GM12874 (cell line): ENCODE measurements around the gene CBLN2.

Experiments used
- TF ChIP-seq, protein P1 (sequence below): IDR thresholded peaks from 2 replicates; pipeline ENCODE4 v1.5.1; 2011; ENCODE audit warnings: low read depth, mild to moderate bottlenecking, control low read depth, low read length, moderate library complexity; ENCODE audit not compliant: insufficient read depth

The CBLN2 gene

DNA sequence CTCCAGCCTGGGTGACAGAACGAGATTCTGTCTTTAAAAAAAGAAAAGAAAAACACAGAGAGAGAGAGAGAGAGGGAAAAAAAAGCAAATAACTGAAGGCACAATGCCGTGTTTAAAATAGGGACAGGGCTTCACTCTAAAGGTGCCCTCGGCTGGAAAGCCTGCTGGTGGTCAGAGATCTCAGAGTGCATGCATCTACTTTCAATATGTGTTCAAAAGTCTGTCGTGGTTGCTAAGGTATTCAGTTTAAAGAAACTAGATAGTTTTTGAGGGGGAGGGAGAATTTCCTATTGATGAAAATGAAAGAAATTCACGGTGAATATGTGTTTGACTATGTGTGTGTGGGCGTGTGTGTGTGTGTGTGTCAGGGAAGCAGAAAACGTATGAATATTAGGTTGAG, 11.0 kb upstream of the CBLN2 start:
- TF ChIP-seq, protein P1, sequence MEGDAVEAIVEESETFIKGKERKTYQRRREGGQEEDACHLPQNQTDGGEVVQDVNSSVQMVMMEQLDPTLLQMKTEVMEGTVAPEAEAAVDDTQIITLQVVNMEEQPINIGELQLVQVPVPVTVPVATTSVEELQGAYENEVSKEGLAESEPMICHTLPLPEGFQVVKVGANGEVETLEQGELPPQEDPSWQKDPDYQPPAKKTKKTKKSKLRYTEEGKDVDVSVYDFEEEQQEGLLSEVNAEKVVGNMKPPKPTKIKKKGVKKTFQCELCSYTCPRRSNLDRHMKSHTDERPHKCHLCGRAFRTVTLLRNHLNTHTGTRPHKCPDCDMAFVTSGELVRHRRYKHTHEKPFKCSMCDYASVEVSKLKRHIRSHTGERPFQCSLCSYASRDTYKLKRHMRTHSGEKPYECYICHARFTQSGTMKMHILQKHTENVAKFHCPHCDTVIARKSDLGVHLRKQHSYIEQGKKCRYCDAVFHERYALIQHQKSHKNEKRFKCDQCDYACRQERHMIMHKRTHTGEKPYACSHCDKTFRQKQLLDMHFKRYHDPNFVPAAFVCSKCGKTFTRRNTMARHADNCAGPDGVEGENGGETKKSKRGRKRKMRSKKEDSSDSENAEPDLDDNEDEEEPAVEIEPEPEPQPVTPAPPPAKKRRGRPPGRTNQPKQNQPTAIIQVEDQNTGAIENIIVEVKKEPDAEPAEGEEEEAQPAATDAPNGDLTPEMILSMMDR, result no peak

DNA sequence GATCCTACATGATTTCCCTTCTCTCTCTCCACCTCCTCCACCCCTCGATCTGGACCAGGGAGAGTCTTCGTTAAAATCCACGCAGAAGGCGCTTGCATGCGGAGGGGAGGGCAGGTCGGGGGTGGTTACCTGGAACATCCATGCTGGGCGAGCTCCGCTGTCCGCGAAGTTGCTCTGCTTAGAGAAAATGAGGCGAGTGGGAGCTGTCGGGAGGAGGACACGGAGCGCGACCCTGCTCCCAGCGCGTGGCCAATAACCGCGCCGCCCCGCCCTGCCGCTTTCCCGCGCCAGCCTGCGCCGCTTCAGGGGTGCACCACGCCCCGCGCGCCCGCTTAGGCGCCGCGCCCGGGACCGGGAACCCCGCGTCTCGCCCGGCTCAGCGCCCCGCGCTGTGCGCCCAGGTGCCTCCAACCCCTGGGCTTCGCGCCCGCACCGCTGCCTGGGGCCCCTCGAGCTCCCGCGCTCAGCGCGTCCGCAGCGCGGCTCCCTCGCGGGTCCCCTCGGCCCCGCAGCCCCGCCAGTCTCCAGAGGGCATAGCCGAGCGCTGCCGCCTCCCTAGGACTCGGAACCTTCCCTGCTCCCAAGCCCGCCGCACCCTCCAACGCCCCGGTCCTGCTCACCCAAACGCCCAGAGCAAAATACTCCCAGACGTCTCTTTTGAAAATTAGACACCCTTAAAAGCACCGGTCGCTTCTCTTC, 636 bp downstream of the CBLN2 start:
- TF ChIP-seq, protein P1, result no peak

DNA sequence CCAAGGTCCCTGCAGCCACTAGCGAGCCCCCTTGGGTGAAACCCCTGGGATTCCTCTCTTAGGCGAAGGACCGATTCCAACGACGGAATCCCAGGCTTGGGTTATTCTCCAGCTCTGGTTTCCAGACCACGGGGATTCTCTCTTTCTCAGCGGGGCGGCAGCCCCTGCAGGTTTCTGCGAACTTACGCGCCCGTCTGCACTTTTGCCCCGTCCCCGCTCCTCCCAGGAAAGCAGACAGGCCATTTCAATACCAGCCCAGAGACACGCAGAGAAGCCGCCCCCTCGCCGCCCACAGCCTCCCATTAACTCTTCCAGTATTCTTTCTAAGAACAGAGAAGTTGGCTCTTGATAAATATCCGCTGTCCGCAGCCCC, 1.2 kb downstream of the CBLN2 start:
- TF ChIP-seq, protein P1, result no peak

DNA sequence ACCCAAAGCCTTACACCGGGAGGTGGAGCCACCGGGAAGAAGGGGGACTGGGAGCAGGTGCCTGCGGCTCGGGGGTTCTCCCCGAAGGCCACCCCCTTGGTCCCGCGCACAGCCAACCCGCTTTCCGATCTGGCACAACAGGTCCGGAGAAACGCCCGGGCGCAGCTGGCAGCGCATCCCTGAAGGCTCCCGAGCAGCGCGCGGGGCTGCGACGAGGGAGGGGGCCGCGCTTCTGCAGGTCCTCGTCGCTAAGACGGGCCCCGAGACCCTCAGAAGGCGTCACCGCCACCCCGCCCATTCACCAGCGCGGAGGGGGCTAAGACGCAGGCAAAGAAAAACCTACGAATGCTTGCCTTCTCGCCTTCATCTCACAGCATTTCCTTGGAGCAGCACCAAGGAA, 1.8 kb downstream of the CBLN2 start:
- TF ChIP-seq, protein P1, result no peak

DNA sequence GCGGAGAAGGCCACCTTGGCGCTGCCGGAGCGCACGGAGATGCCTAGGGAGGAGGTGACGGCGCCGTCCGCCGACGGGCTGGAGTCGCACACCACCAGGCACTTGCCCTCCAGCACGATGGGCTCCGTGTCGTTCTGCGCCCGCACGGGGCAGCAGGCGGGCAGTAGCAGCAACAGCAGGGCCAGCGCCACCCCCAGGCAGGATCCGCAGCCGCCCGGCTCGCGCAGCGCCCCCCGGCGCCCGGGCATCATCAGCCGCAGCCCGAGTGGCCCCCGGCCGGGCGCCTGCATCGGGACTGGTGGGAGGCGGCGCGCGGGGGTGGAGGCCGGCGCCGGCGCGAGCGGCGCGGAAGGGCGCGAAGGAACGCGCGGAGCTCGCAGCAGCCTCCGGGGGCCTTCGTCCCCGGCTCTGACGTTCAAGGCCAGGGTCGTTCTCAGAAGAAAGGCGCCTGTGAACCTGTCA, 2.2 kb downstream of the CBLN2 start:
- TF ChIP-seq, protein P1, result no peak

DNA sequence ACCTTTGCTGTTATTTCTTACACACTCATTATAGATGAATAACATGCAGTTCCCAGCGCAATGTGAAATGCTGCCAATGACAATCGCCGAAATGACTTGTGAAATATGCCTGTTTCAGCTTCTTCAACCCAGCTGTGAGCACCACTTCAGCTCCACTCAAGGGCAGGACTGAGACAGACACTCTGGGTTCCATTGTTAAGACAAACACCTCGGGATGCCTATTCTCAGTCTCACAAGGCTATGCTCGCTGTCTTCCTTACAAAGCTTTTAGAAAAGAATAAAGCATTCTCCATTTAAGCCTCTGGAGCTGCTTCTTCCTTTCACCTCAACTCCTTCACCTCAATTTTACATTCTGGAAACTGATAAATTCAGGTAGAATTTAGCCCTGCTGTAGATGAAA, 4.2 kb downstream of the CBLN2 start:
- TF ChIP-seq, protein P1, result no peak

DNA sequence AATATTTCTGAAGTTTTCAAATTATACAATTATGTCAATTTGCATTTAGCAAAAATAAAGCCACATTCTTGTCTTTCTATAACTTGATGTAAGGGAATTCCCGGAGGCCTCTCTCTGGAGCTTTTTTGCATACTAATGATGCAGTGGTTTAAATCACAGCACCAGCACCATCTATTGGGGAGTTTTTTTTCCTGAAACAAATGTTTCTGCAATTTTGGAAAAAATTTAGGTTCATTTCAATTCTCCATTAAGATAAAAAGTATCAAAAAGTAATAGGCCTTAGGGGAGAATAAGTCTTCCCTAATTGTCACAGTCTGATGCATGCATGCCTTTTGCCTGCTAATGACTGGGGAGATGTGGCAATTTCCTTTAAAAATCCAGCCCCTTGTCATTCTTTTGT, 13.5 kb downstream of the CBLN2 start:
- TF ChIP-seq, protein P1, result no peak

DNA sequence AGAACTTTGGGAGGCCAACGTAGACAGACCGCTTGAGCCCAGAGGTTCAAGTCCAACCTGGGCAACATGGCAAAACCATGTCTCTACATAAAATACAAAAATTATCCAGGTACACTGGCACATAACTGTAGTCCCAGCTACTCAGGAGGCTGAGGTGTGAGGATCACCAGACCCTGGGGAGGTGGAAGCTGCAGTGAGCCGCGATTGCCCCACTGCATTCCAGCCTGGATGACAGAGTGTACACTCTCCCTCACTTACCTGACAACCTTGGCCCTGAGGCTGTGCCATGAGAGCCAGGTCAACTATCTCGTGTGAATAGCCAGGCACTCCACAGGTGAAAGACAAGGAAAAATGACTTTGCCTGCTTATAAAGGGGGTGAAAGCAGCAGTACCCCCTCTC, 39.3 kb downstream of the CBLN2 start:
- TF ChIP-seq, protein P1, result no peak
